Stimulated activated CD4-positive, alpha-beta T cell treated with anti-CD3 and anti-CD28 coated beads, Interleukin-15, amount 100 ng/mL, for 48 hours (primary cell): ENCODE measurements around the gene HTT.

ENCODE experiments used
- DNase-seq, 2 donors: peaks; one replicate each; pipeline ENCODE4 v3.0.0-alpha.2; 2020; ENCODE audit warnings: low read depth in 2 of 2

The HTT gene

GRCh38 chr4:3200423-3201090, 126.1 kb downstream of the HTT start:
- no peak for DNase-seq

GRCh38 chr4:3201718-3202702, 127.5 kb downstream of the HTT start:
- peak; percentile 51 to 59 for DNase-seq

- peak; percentile 20 to 38 for DNase-seq
These were observed 128.6 kb downstream of the HTT start for GRCh38 chr4:3202836-3203820.

- DNase-seq = no peak
These were observed 129.5 kb downstream of the HTT start for GRCh38 chr4:3203971-3204431.

- no peak for DNase-seq
These were observed 131.5 kb downstream of the HTT start for GRCh38 chr4:3205995-3206394.

GRCh38 chr4:3206439-3207100, 132.1 kb downstream of the HTT start:
- DNase-seq = no peak

- no peak for DNase-seq
These were observed 133.1 kb downstream of the HTT start for GRCh38 chr4:3207531-3208037.

GRCh38 chr4:3208826-3209225, 134.3 kb downstream of the HTT start:
- DNase-seq = no peak

GRCh38 chr4:3209551-3210325, 135.3 kb downstream of the HTT start:
- no peak for DNase-seq

- no peak for DNase-seq
These were observed 136.0 kb downstream of the HTT start for GRCh38 chr4:3210467-3210866.

GRCh38 chr4:3211866-3212265, 137.4 kb downstream of the HTT start:
- DNase-seq = no peak

GRCh38 chr4:3212391-3213105, 138.1 kb downstream of the HTT start:
- no peak for DNase-seq

- no peak for DNase-seq
These were observed 138.6 kb downstream of the HTT start for GRCh38 chr4:3213106-3213425.

GRCh38 chr4:3213661-3214250, 139.3 kb downstream of the HTT start:
- no peak for DNase-seq

GRCh38 chr4:3215256-3215655, 140.8 kb downstream of the HTT start:
- no peak for DNase-seq

GRCh38 chr4:3215733-3216132, 141.3 kb downstream of the HTT start:
- no peak for DNase-seq

- DNase-seq = no peak
These were observed 142.8 kb downstream of the HTT start for GRCh38 chr4:3217266-3217665.

GRCh38 chr4:3217771-3218170, 143.3 kb downstream of the HTT start:
- DNase-seq = no peak
